ENCODE results near the gene FOXR1.

- TF ChIP-seq POLR2AphosphoS5 (IDR thresholded peaks at IDR 0.05; ENCODE audit: low read depth) = no peak
- no peak for TF ChIP-seq CTCF (IDR thresholded peaks at IDR 0.05; ENCODE audit: insufficient read depth, low read length)
- no peak for TF ChIP-seq REST (IDR thresholded peaks at IDR 0.05; ENCODE audit: insufficient replicate concordance, low read depth)
- no peak for TF ChIP-seq GABPA (IDR thresholded peaks at IDR 0.05; ENCODE audit: low read depth)
Measured at GRCh38 chr11:118933486-118933885, 38.1 kb upstream of the FOXR1 start.

Measured in HL-60 (cell line).